Neural cell (in vitro differentiated cells): ENCODE measurements around the gene CETP.

Experiments used
- CTCF ChIP-seq: fragments of 450-650 bp; IDR thresholded peaks from 2 replicates; pipeline ENCODE4 v1.5.1; 2014; ENCODE audit warnings: antibody characterized with exemption, mild to moderate bottlenecking, moderate library complexity; ENCODE audit not compliant: poor library complexity, severe bottlenecking
- EP300 ChIP-seq: fragments of 450-650 bp; conservative IDR thresholded peaks from 2 replicates; pipeline ENCODE4 v1.6.1; 2014; ENCODE audit warnings: antibody characterized with exemption, mild to moderate bottlenecking, moderate library complexity; ENCODE audit not compliant: poor library complexity, severe bottlenecking
- EZH2 ChIP-seq: fragments of 200-600, 300-800 bp; shearing (Covaris generic), sonication (generic); IDR thresholded peaks from 2 replicates; pipeline ENCODE4 v1.6.1; 2014; ENCODE audit warnings: antibody characterized with exemption, low read length, borderline replicate concordance, mild to moderate bottlenecking; ENCODE audit not compliant: insufficient read depth, poor library complexity, severe bottlenecking
- POLR2AphosphoS5 ChIP-seq: IDR thresholded peaks from 2 replicates; pipeline ENCODE4 v1.6.1; 2012
- RAD21 ChIP-seq: fragments of 450-650 bp; conservative IDR thresholded peaks from 2 replicates; pipeline ENCODE4 v1.6.1; 2014; ENCODE audit warnings: antibody characterized with exemption, mild to moderate bottlenecking, moderate library complexity
- REST ChIP-seq: IDR thresholded peaks from 2 replicates; pipeline ENCODE4 v1.6.1; 2012; ENCODE audit warnings: borderline replicate concordance
- SMC3 ChIP-seq: fragments of 450-650 bp; conservative IDR thresholded peaks from 2 replicates; pipeline ENCODE4 v1.6.1; 2014; ENCODE audit warnings: antibody characterized with exemption, mild to moderate bottlenecking, moderate library complexity; ENCODE audit not compliant: poor library complexity
- TAF1 ChIP-seq: IDR thresholded peaks from 2 replicates; pipeline ENCODE4 v1.6.1; 2012; ENCODE audit warnings: low read depth

- TF ChIP-seq POLR2AphosphoS5 = no peak
- no peak for TF ChIP-seq CTCF
- no peak for TF ChIP-seq TAF1
- no peak for TF ChIP-seq EZH2
- TF ChIP-seq RAD21 = no peak
- TF ChIP-seq EP300 = no peak
- no peak for TF ChIP-seq REST
- no peak for TF ChIP-seq SMC3
Observed at GRCh38 chr16:56986361-56986760, 24.6 kb downstream of the CETP start.
